DOHH2 (cell line): ENCODE measurements around the gene ANP32B.

Source experiments
- H3F3A ChIP-seq: fragments of 200-600 bp; sonication (generic), shearing (Covaris generic); 2 replicates; pipeline ENCODE4 v1.6.0; 2016; ENCODE audit warnings: antibody characterized with exemption, mild to moderate bottlenecking; ENCODE audit not compliant: control insufficient read depth, insufficient read depth
- H3K27ac ChIP-seq: fragments of 200-600 bp; sonication (generic); 2 replicates; pipeline ENCODE4 v1.5.1; 2014; ENCODE audit warnings: low read depth, mild to moderate bottlenecking, low read length, moderate library complexity
- H3K27me3 ChIP-seq: fragments of 200-600 bp; sonication (generic); 2 replicates; pipeline ENCODE4 v1.6.1; 2014; ENCODE audit warnings: mild to moderate bottlenecking, low read length, mixed read lengths; ENCODE audit not compliant: control insufficient read depth
- H3K36me3 ChIP-seq: fragments of 200-600 bp; sonication (generic); 2 replicates; pipeline ENCODE4 v1.6.1; 2014; ENCODE audit warnings: mild to moderate bottlenecking, low read length, moderate library complexity, mixed read lengths; ENCODE audit not compliant: control insufficient read depth
- H3K4me1 ChIP-seq: fragments of 200-600 bp; sonication (generic); 2 replicates; pipeline ENCODE4 v1.6.1; 2014; ENCODE audit warnings: mild to moderate bottlenecking, low read length, mixed read lengths; ENCODE audit not compliant: control insufficient read depth
- H3K4me2 ChIP-seq: fragments of 200-600 bp; sonication (generic); 2 replicates; pipeline ENCODE4 v1.6.0; 2014; ENCODE audit warnings: mild to moderate bottlenecking, low read length, moderate library complexity
- H3K4me3 ChIP-seq: fragments of 200-600 bp; sonication (generic); 2 replicates; pipeline ENCODE4 v1.5.1; 2014; ENCODE audit warnings: mild to moderate bottlenecking, low read length, mixed read lengths
- H3K79me2 ChIP-seq: fragments of 200-600 bp; sonication (generic); 2 replicates; pipeline ENCODE4 v1.6.1; 2014; ENCODE audit warnings: mild to moderate bottlenecking, low read length, mixed read lengths; ENCODE audit not compliant: control insufficient read depth
- H3K9me2 ChIP-seq: fragments of 200-600 bp; sonication (generic); replicated peaks from 2 replicates; pipeline ENCODE4 v1.6.1; 2014; ENCODE audit warnings: mild to moderate bottlenecking, low read length, mixed read lengths; ENCODE audit not compliant: control insufficient read depth
- H3K9me3 ChIP-seq: fragments of 200-600 bp; sonication (generic); 2 replicates; pipeline ENCODE4 v1.6.1; 2014; ENCODE audit warnings: antibody characterized with exemption, low read length, mixed read lengths; ENCODE audit not compliant: control insufficient read depth, insufficient read depth
- H4K20me1 ChIP-seq: fragments of 200-600 bp; sonication (generic); 2 replicates; pipeline ENCODE4 v1.6.0; 2014; ENCODE audit warnings: low read depth, mild to moderate bottlenecking, antibody characterized with exemption, low read length, moderate library complexity; ENCODE audit not compliant: control insufficient read depth, insufficient read depth
- CTCF ChIP-seq: fragments of 200-600 bp; sonication (generic); IDR thresholded peaks from one replicate; pipeline ENCODE4 v1.5.1; 2014; ENCODE audit warnings: antibody characterized with exemption, mild to moderate bottlenecking, low read depth, low read length; ENCODE audit not compliant: poor library complexity, severe bottlenecking
- EZH2phosphoT487 ChIP-seq: fragments of 200-600 bp; sonication (generic); IDR thresholded peaks from 2 replicates; pipeline ENCODE4 v1.6.1; 2017; ENCODE audit warnings: borderline replicate concordance, mild to moderate bottlenecking, antibody characterized with exemption, low read length, moderate library complexity, mixed read lengths

ANP32B gene

GRCh38 chr9:97982683-97983588 lies at the start of gene ANP32B:
Gene ANP32B, plus strand, starts transcription at chr9:97983341. Its CDS starts 215 bp downstream, at chr9:97983556.
- H3K4me1 ChIP-seq: peaks cover 55% of the 10 kb centered on the region
- peaks cover 67% of the 10 kb centered on the region for H3K79me2 ChIP-seq

GRCh38 chr9:97934321-97935115 lies 48.6 kb upstream of the ANP32B start:
- Histone ChIP-seq H3K4me1 (peaks cover 82% of the 10 kb centered on the region), H3K79me2 (peaks cover 18% of the 10 kb centered on the region), H4K20me1 (no peaks in the 10 kb centered on the region), H3K27ac (no peak overlapping the region), H3K9me3 (no peaks in the 10 kb centered on the region), H3K4me2 (peak overlapping the region; percentile 52), H3K36me3 (0 out of 2 replicates have a peak, but pooled peaks cover 3% of the 10 kb centered on the region), H3K4me3 (peak overlapping the region; percentile 36), H3K27me3 (no peaks in the 10 kb centered on the region), H3K9me2 (no peaks in the 10 kb centered on the region), H3F3A (peaks cover 8% of the 10 kb centered on the region)
- TF ChIP-seq CTCF (no peak), EZH2phosphoT487 (no peak)

More at GRCh38 chr9:97982683-97983588, at the start of gene ANP32B:
- H3K4me3 ChIP-seq: peak within 1 kb of the TSS; percentile 81
- H3K9me3 ChIP-seq: no peaks in the 10 kb centered on the region
- peak within 1 kb of the TSS; percentile 88 for H3K27ac ChIP-seq
- no peak for TF ChIP-seq EZH2phosphoT487
- TF ChIP-seq CTCF: peak; percentile 62
- peaks cover 9% of the 10 kb centered on the region for H3F3A ChIP-seq
- H3K27me3 ChIP-seq: no peaks in the 10 kb centered on the region
- peak within 1 kb of the TSS; percentile 99 for H3K4me2 ChIP-seq
- no peaks in the 10 kb centered on the region for H3K9me2 ChIP-seq
- H3K36me3 ChIP-seq: peaks cover 41% of the 10 kb centered on the region
- H4K20me1 ChIP-seq: peaks cover 3% of the 10 kb centered on the region; the same call in 1 of the 2 replicates

GRCh38 chr9:97935276-97935675 lies 47.9 kb upstream of the ANP32B start:
- Histone ChIP-seq H3K36me3 (0 out of 2 replicates have a peak, but pooled peaks cover 3% of the 10 kb centered on the region), H3F3A (peaks cover 6% of the 10 kb centered on the region; the same call in 1 of the 2 replicates), H3K79me2 (peaks cover 15% of the 10 kb centered on the region), H3K4me2 (peak overlapping the region; percentile 52), H4K20me1 (no peaks in the 10 kb centered on the region), H3K9me2 (no peaks in the 10 kb centered on the region), H3K27ac (no peak overlapping the region), H3K4me3 (peak overlapping the region; percentile 36), H3K4me1 (peaks cover 79% of the 10 kb centered on the region), H3K27me3 (no peaks in the 10 kb centered on the region), H3K9me3 (no peaks in the 10 kb centered on the region)
- TF ChIP-seq CTCF (no peak), EZH2phosphoT487 (no peak)
